NCI-H748 (cell line): ENCODE results near the gene ZNF541.
"Not testable (repeated sequence)": the region's sequence is repeated elsewhere in the genome, so short reads cannot be mapped to it uniquely, and the experiment has no call there.

Experiments used
- DNase-seq: peaks from one replicate; lab custom pipeline; 2025; ENCODE audit not compliant: unreplicated experiment; lab: John Stamatoyannopoulos, UW

The ZNF541 gene

GRCh38 chr19:47601180-47601904, 28.4 kb upstream of the ZNF541 start:
- no peak for DNase-seq

- DNase-seq = peak; percentile 100
These were observed 27.6 kb upstream of the ZNF541 start for GRCh38 chr19:47600246-47601179.

- DNase-seq = not testable (repeated sequence)
These were observed 26.8 kb upstream of the ZNF541 start for GRCh38 chr19:47599671-47600245.

- no peak for DNase-seq
These were observed 25.7 kb upstream of the ZNF541 start for GRCh38 chr19:47598407-47599349.

GRCh38 chr19:47595944-47596343, 23.0 kb upstream of the ZNF541 start:
- no peak for DNase-seq

GRCh38 chr19:47593860-47594259, 20.9 kb upstream of the ZNF541 start:
- no peak for DNase-seq

- no peak for DNase-seq
These were observed 16.9 kb upstream of the ZNF541 start for GRCh38 chr19:47589824-47590223.

GRCh38 chr19:47587295-47587694, 14.3 kb upstream of the ZNF541 start:
- no peak for DNase-seq

- DNase-seq = not testable (repeated sequence)
These were observed 10.2 kb upstream of the ZNF541 start for GRCh38 chr19:47583161-47583560.

- no peak for DNase-seq
These were observed 9.5 kb upstream of the ZNF541 start for GRCh38 chr19:47582320-47582909.

- DNase-seq = no peak
These were observed 8.8 kb upstream of the ZNF541 start for GRCh38 chr19:47581605-47582319.

GRCh38 chr19:47580397-47580796, 7.4 kb upstream of the ZNF541 start:
- DNase-seq = no peak

- no peak for DNase-seq
These were observed 313 bp downstream of the ZNF541 start for GRCh38 chr19:47572635-47573034.

- DNase-seq = no peak
These were observed 3.6 kb downstream of the ZNF541 start for GRCh38 chr19:47569331-47569730.

- no peak for DNase-seq
These were observed 8.9 kb downstream of the ZNF541 start for GRCh38 chr19:47564081-47564480.

- DNase-seq = no peak
These were observed 11.4 kb downstream of the ZNF541 start for GRCh38 chr19:47561440-47562057.

GRCh38 chr19:47560999-47561398, 11.9 kb downstream of the ZNF541 start:
- no peak for DNase-seq

- no peak for DNase-seq
These were observed 22.8 kb downstream of the ZNF541 start for GRCh38 chr19:47550129-47550528.

GRCh38 chr19:47549261-47549862, 23.6 kb downstream of the ZNF541 start:
- DNase-seq = peak; percentile 27
